Epithelial cell of proximal tubule (primary cell): ENCODE measurements around the gene ADGRG3. TPM values are rescaled to one million over a fixed set of nuclear protein-coding genes. Genes with fewer than 3 reads are reported as not detected.

Source experiments
- DNase-seq: peaks from one replicate; pipeline ENCODE4 v3.0.0-alpha.2; 2011; ENCODE audit warnings: low read depth
- H3K4me3 ChIP-seq: 2 replicates; pipeline ENCODE4 v1.5.1; 2011; ENCODE audit warnings: low read depth, mild to moderate bottlenecking, low read length
- CTCF ChIP-seq: conservative IDR thresholded peaks from 2 replicates; pipeline ENCODE4 v1.5.1; 2012; ENCODE audit warnings: low read depth, mild to moderate bottlenecking, low read length
- total RNA-seq: library from RNA; depleted of rRNA; stranded (reverse); fragments of >200 nt; gene quantifications from 2 replicates; pipeline ENCODE4 v1.2.3, GENCODE V29; 2015

The ADGRG3 gene
- total RNA-seq, 1 donor from 2014 or later = 0.06 TPM

- H3K4me3 ChIP-seq = no peak overlapping the region
- no peak for DNase-seq
- TF ChIP-seq CTCF = no peak
These were observed 70.7 kb downstream of the ADGRG3 start for GRCh38 chr16:57738844-57739243.

Other genes starting within 250 kb of the ADGRG3 start
- 69.1 and 75.6 TPM in 2 replicates for gene CIAPIN1, start 220.9 kb upstream of the ADGRG3 start, total RNA-seq
- 40.0 and 45.4 TPM in 2 replicates for gene COQ9, start 220.8 kb upstream of the ADGRG3 start, total RNA-seq
- 64.5 and 140 TPM in 2 replicates for gene POLR2C, start 205.6 kb upstream of the ADGRG3 start, total RNA-seq
- 35.3 and 39.5 TPM in 2 replicates for gene DOK4, start 181.8 kb upstream of the ADGRG3 start, total RNA-seq
- gene CCDC102A, start 131.7 kb upstream of the ADGRG3 start, total RNA-seq = 14.0 and 22.7 TPM in 2 replicates
- 0.29 and 0.58 TPM in 2 replicates for gene ADGRG5, start 125.7 kb upstream of the ADGRG3 start, total RNA-seq
- 33.9 and 101 TPM in 2 replicates for gene ADGRG1, start 39.7 kb upstream of the ADGRG3 start, total RNA-seq
- gene DRC7, start 26.5 kb downstream of the ADGRG3 start, total RNA-seq = not detected in 2 replicates
- gene KATNB1, start 67.5 kb downstream of the ADGRG3 start, total RNA-seq = 34.7 and 41.5 TPM in 2 replicates
- 79.1 and 86.0 TPM in 2 replicates for gene KIFC3, start 134.2 kb downstream of the ADGRG3 start, total RNA-seq